H1 (cell line): ENCODE measurements around the gene PKD1L1. TPM values are rescaled to one million over a fixed set of nuclear protein-coding genes. Genes with fewer than 3 reads are reported as not detected.

Source experiments
- ATF2 ChIP-seq: IDR thresholded peaks from 2 replicates; pipeline ENCODE4 v1.6.1; 2012; ENCODE audit warnings: low read length, inconsistent platforms
- BACH1 ChIP-seq: IDR thresholded peaks from 2 replicates; pipeline ENCODE4 v1.6.1; 2012; ENCODE audit warnings: low read length, improper control_type of control experiment
- BCL11A ChIP-seq, 2 experiments: IDR thresholded peaks; one replicate each; pipeline ENCODE4 v1.6.1; 2011; ENCODE audit warnings: low read depth in 2 of 2, low read length in 2 of 2, mild to moderate bottlenecking in 2 of 2
- CBX5 ChIP-seq: fragments of 300-800, 300-1000 bp; sonication (generic); IDR thresholded peaks from 2 replicates; pipeline ENCODE4 v1.7.1; 2016; ENCODE audit warnings: antibody characterized with exemption, low read length, low read depth
- CREB1 ChIP-seq: IDR thresholded peaks from 2 replicates; pipeline ENCODE4 v1.6.1; 2012; ENCODE audit warnings: inconsistent platforms
- GTF2F1 ChIP-seq: IDR thresholded peaks from 2 replicates; pipeline ENCODE4 v1.6.1; 2012; ENCODE audit warnings: low read depth, low read length, improper control_type of control experiment, borderline replicate concordance
- HDAC2 ChIP-seq, 2 experiments: fragments of 300-600 bp in 1 of 2; sonication (generic) in 1 of 2; IDR thresholded peaks; 2 replicates each; pipeline ENCODE4 v1.6.1; 2011 to 2012; ENCODE audit warnings: low read depth in 2 of 2, low read length in 2 of 2, mild to moderate bottlenecking in 2 of 2, moderate library complexity in 2 of 2, borderline replicate concordance in 1 of 2, inconsistent platforms in 1 of 2
- JUND ChIP-seq: IDR thresholded peaks from 2 replicates; pipeline ENCODE4 v1.6.1; 2011; ENCODE audit warnings: mild to moderate bottlenecking, improper control_type of control experiment, low read length
- KDM1A ChIP-seq: fragments of 200-600, 300-600 bp; sonication (generic); IDR thresholded peaks from 2 replicates; pipeline ENCODE4 v1.7.1; 2016; ENCODE audit warnings: mild to moderate bottlenecking, low read length, borderline replicate concordance
- KDM4A ChIP-seq: IDR thresholded peaks from one replicate; pipeline ENCODE4 v1.7.1; 2012; ENCODE audit warnings: low read depth, mild to moderate bottlenecking, moderate library complexity, low read length, inconsistent platforms; ENCODE audit not compliant: severe bottlenecking
- POU5F1 ChIP-seq: IDR thresholded peaks from 2 replicates; pipeline ENCODE4 v1.6.1; 2011; ENCODE audit warnings: low read depth, mild to moderate bottlenecking, low read length, moderate library complexity
- RAD21 ChIP-seq, 2 experiments: IDR thresholded peaks in 1 of 2; conservative IDR thresholded peaks in 1 of 2; 2 replicates each; pipeline ENCODE4 v1.6.1; 2011; ENCODE audit warnings: low read depth in 2 of 2, low read length in 2 of 2, improper control_type of control experiment in 1 of 2, inconsistent platforms in 1 of 2, mild to moderate bottlenecking in 1 of 2, moderate library complexity in 1 of 2
- RNF2 ChIP-seq: fragments of 200-900, 300-1000 bp; sonication (generic); IDR thresholded peaks from 2 replicates; pipeline ENCODE4 v1.7.1; 2016; ENCODE audit warnings: borderline replicate concordance, low read depth, mild to moderate bottlenecking, antibody characterized with exemption, low read length; ENCODE audit not compliant: poor library complexity, severe bottlenecking; ENCODE audit errors: missing control alignments
- SIN3A ChIP-seq, 2 experiments: IDR thresholded peaks in 1 of 2; conservative IDR thresholded peaks in 1 of 2; 2 replicates each; pipeline ENCODE4 v1.6.1; 2011 to 2012; ENCODE audit warnings: low read length in 2 of 2, improper control_type of control experiment in 1 of 2, low read depth in 1 of 2, mild to moderate bottlenecking in 1 of 2
- SP1 ChIP-seq: IDR thresholded peaks from 2 replicates; pipeline ENCODE4 v1.6.1; 2011; ENCODE audit warnings: low read depth, low read length
- SP2 ChIP-seq: IDR thresholded peaks from 2 replicates; pipeline ENCODE4 v1.6.1; 2012; ENCODE audit warnings: mild to moderate bottlenecking, low read length, inconsistent platforms
- SUZ12 ChIP-seq: fragments of 200-600 bp; sonication (generic); IDR thresholded peaks from 2 replicates; pipeline ENCODE4 v1.6.1; 2012; ENCODE audit warnings: mild to moderate bottlenecking, inconsistent platforms, low read length, moderate library complexity, mixed read lengths
- TAF1 ChIP-seq: IDR thresholded peaks from 2 replicates; pipeline ENCODE4 v1.6.1; 2011; ENCODE audit warnings: mild to moderate bottlenecking, low read depth, low read length
- TAF7 ChIP-seq: optimal IDR thresholded peaks from 2 replicates; pipeline ENCODE3; 2011; ENCODE audit warnings: low read depth, mild to moderate bottlenecking, inconsistent platforms, low read length, moderate library complexity, borderline replicate concordance
- YY1 ChIP-seq: IDR thresholded peaks from 2 replicates; pipeline ENCODE4 v1.6.1; 2011; ENCODE audit warnings: low read depth, mild to moderate bottlenecking, low read length
- polyA plus RNA-seq, 7 experiments: library from polyadenylated mRNA; depleted of rRNA in 3 of 7; stranded (reverse) in 5 of 7; unstranded in 2 of 7; fragments of >200 nt in 5 of 7; fragments of 200-250 nt in 2 of 7; gene quantifications; 1 replicate in 5 of 7; 2 replicates in 1 of 7; 4 replicates in 1 of 7; pipeline versions ENCODE4 v1.2.1 to v1.2.3, GENCODE V29; 2011 to 2013; ENCODE audit warnings: missing spikeins in 2 of 7, mixed read lengths in 2 of 7
- total RNA-seq: library from RNA; stranded (reverse); fragmentation: NEBNext Ultra II Directional; extraction: Animal tissue kit (Norgen Biotek cat#: 25700); gene quantifications from 2 replicates; pipeline ENCODE4 v1.2.1, GENCODE V29; 2021

Gene PKD1L1
- total and polyA plus RNA-seq, 2 of the 8 experiments (the other 6 are each of a cell fraction or from before 2014, with no cell fraction given) = 0.22 to 0.35 TPM

DNA sequence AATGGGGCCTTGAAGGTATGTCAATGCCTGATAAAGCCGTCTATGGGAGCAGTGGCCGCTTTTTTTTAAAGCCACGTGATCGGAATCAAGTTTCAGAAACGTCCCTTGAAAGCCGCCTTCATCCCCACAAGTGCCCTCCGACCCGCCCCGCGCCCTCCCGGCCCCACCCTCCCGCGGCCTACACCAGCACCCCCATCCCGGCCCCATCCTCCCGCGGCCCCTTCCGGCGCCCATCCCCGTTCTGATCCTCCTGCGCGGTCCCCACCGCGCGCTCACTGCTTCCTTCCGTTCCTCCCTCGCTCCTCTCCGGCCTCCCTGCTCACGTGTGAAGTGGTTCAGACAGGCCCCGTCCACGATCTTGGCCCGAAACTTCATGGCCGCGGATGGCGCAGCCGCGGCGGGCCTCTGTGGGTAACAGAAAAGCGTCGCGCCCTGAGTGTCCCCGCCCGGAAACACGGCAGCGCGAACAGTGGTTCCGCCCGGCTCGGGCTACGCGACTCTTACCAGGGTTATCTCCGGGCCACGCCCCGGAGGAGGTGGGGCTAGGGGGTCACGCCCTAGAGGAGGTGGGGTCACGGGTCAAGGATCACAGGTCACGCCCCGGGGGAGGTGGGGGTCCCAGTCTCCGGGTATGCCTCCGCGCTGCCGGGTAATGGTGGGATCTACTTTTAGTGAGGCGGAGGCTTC is 31.0 kb upstream of the PKD1L1 start, which contains the start of gene HUS1 (continued):
- peak; percentile 83; the same call in 1 of the 2 replicates for TF ChIP-seq ATF2
- 0 out of 2 replicates have a peak, but pooled peaks have one; percentile 34 for TF ChIP-seq KDM1A
- peak; percentile 95 for TF ChIP-seq TAF7
- TF ChIP-seq SP1 = peak; percentile 87
- TF ChIP-seq HDAC2 (IDR thresholded peaks at IDR 0.05; ENCODE audit: borderline replicate concordance in 1 of 2, low read depth in 2 of 2, low read length in 2 of 2) = peak; percentile 97 to 98; a peak in 3 of 4 replicates
- TF ChIP-seq BCL11A (IDR thresholded peaks at IDR 0.05; ENCODE audit: low read depth in 2 of 2, low read length in 2 of 2) = no peak
- TF ChIP-seq BACH1 = peak; percentile 75
- peak; percentile 83 for TF ChIP-seq CREB1
- TF ChIP-seq SUZ12 = no peak; the same call in 1 of the 2 replicates
- peak; percentile 45; the same call in 1 of the 2 replicates for TF ChIP-seq GTF2F1
- TF ChIP-seq KDM4A = peak; percentile 39
- peak in 1 of 2 experiments; percentile 3; a peak in 1 of 4 replicates for TF ChIP-seq RAD21 (IDR thresholded peaks at IDR 0.05 in 1 of 2, conservative IDR thresholded peaks at IDR 0.05 in 1 of 2; ENCODE audit: low read depth in 2 of 2, low read length in 2 of 2)
- peak; percentile 35; the same call in 1 of the 2 replicates for TF ChIP-seq JUND
- TF ChIP-seq RNF2 = no peak
- TF ChIP-seq POU5F1 = no peak
- TF ChIP-seq TAF1 = peak; percentile 96
- TF ChIP-seq YY1 = peak; percentile 84
- TF ChIP-seq CBX5 = no peak
- TF ChIP-seq SIN3A (conservative IDR thresholded peaks at IDR 0.05 in 1 of 2, IDR thresholded peaks at IDR 0.05 in 1 of 2; ENCODE audit: low read depth in 1 of 2, low read length in 2 of 2) = 0 out of 4 replicates have a peak, but pooled peaks have one; percentile 65 to 67
- no peak for TF ChIP-seq SP2
